HFFc6 (cell line): ENCODE results near the gene SOX10. TPM values are rescaled to one million over a fixed set of nuclear protein-coding genes. Genes with fewer than 3 reads are reported as not detected.

Experiments
- DNase-seq: peaks from one replicate; pipeline ENCODE4 v3.0.0-alpha.2; 2018
- H3K27ac Mint-ChIP-seq: 2 replicates; pipeline ENCODE4 v1.8.0; 2020; ENCODE audit warnings: mild to moderate bottlenecking, mixed read lengths
- H3K27me3 Mint-ChIP-seq: 2 replicates; pipeline ENCODE4 v1.8.0; 2021; ENCODE audit warnings: mild to moderate bottlenecking, moderate library complexity, mixed read lengths; ENCODE audit not compliant: insufficient read depth
- H3K36me3 Mint-ChIP-seq: 2 replicates; pipeline ENCODE4 v1.8.0; 2021; ENCODE audit warnings: low read depth, mixed read lengths
- H3K4me1 Mint-ChIP-seq: 2 replicates; pipeline ENCODE4 v1.8.0; 2020; ENCODE audit warnings: low read depth, mixed read lengths
- H3K4me3 Mint-ChIP-seq: 2 replicates; pipeline ENCODE4 v1.8.0; 2020; ENCODE audit warnings: mild to moderate bottlenecking, moderate library complexity, mixed read lengths
- H3K9me3 Mint-ChIP-seq: 2 replicates; pipeline ENCODE4 v1.8.0; 2020; ENCODE audit warnings: mild to moderate bottlenecking, mixed read lengths
- CTCF ChIP-seq: fragments of 200-600 bp; sonication (generic); IDR thresholded peaks from 2 replicates; pipeline ENCODE4 v1.5.0; 2021; ENCODE audit warnings: antibody characterized with exemption, mild to moderate bottlenecking
- total RNA-seq, 6 experiments: library from RNA; stranded (reverse); fragmentation: NEBNext Ultra II Directional; extraction: Animal tissue kit (Norgen Biotek cat#: 25700); gene quantifications; 2 replicates in 1 of 6; 3 replicates in 5 of 6; pipeline ENCODE4 v1.2.3, GENCODE V29; 2021

The SOX10 gene
- total RNA-seq, 6 experiments from 2014 or later: not detected

- no peak for TF ChIP-seq CTCF
- Mint-ChIP-seq H3K4me3 (no peak overlapping the region), H3K4me1 (peaks cover 10% of the 10 kb centered on the region), H3K36me3 (no peaks in the 10 kb centered on the region), H3K27ac (no peak overlapping the region), H3K9me3 (no peaks in the 10 kb centered on the region), H3K27me3 (peaks cover 11% of the 10 kb centered on the region)
- no peak for DNase-seq
Observed at GRCh38 chr22:38009000-38009806, 24.8 kb upstream of the SOX10 start.

GRCh38 chr22:38007330-38007902 lies 23.1 kb upstream of the SOX10 start:
- peaks cover 2% of the 10 kb centered on the region for H3K4me1 Mint-ChIP-seq
- H3K9me3 Mint-ChIP-seq: no peaks in the 10 kb centered on the region
- TF ChIP-seq CTCF: no peak
- no peak for DNase-seq
- peaks cover 14% of the 10 kb centered on the region for H3K27me3 Mint-ChIP-seq
- no peak overlapping the region for H3K4me3 Mint-ChIP-seq
- no peaks in the 10 kb centered on the region for H3K36me3 Mint-ChIP-seq
- no peak overlapping the region for H3K27ac Mint-ChIP-seq

GRCh38 chr22:38006906-38007305 lies 22.6 kb upstream of the SOX10 start:
- no peak overlapping the region for H3K27ac Mint-ChIP-seq
- no peaks in the 10 kb centered on the region for H3K36me3 Mint-ChIP-seq
- H3K4me3 Mint-ChIP-seq: no peak overlapping the region
- DNase-seq: no peak
- no peaks in the 10 kb centered on the region for H3K4me1 Mint-ChIP-seq
- H3K27me3 Mint-ChIP-seq: peaks cover 14% of the 10 kb centered on the region
- no peak for TF ChIP-seq CTCF
- no peaks in the 10 kb centered on the region for H3K9me3 Mint-ChIP-seq

GRCh38 chr22:38005943-38006342 lies 21.6 kb upstream of the SOX10 start:
- Mint-ChIP-seq H3K27ac (no peak overlapping the region), H3K4me1 (no peaks in the 10 kb centered on the region), H3K27me3 (peaks cover 16% of the 10 kb centered on the region), H3K9me3 (no peaks in the 10 kb centered on the region), H3K36me3 (no peaks in the 10 kb centered on the region), H3K4me3 (no peak overlapping the region)
- TF ChIP-seq CTCF: no peak
- DNase-seq: no peak

- Mint-ChIP-seq H3K36me3 (no peaks in the 10 kb centered on the region), H3K9me3 (no peaks in the 10 kb centered on the region), H3K27me3 (peaks cover 18% of the 10 kb centered on the region), H3K27ac (no peak overlapping the region), H3K4me3 (no peak overlapping the region), H3K4me1 (peaks cover 4% of the 10 kb centered on the region; the same call in 1 of the 2 replicates)
- TF ChIP-seq CTCF: no peak
- DNase-seq: peak; percentile 5
Observed at GRCh38 chr22:37999640-38000272, 15.4 kb upstream of the SOX10 start.
